EH (cell line): ENCODE measurements around the gene VWA8.

Experiments
- DNase-seq: peaks from one replicate; pipeline ENCODE4 v3.0.0-alpha.2; 2015; ENCODE audit warnings: low read depth

VWA8 gene

DNA sequence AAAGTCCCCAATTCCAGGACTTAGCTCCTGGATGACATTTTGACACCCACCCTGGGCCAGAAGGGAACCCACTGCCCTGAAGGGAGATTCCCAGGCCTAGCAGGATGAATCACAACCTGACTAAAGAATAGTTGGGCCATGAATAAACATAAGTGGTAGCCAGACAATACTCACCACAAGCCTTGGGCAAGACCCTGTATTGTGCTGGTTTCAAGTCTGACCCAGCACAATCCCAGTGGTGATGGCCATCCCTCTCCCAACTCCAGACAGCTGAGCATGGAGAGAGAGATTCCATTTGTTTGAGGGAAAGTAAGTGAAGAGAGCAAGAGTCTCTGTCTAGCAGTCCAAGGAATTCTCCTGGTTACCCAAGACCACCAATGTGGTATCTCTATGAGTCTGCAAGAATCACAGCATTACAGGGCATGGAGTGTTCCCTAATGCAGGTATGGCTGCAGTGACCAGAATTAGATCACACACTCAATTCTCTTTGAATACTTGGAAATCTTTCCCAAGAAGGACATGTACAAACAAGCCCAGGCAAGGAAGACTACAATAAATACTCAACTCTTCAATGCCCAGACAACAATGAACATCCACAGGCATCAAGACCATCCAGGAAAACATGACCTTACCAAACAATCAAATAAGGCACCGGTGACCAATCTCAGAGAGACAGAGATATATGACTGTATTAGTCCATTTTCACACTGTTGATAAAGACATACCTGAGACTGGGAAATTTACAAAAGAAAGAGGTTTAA is 158.0 kb downstream of the VWA8 start:
- peak; percentile 84 for DNase-seq

DNA sequence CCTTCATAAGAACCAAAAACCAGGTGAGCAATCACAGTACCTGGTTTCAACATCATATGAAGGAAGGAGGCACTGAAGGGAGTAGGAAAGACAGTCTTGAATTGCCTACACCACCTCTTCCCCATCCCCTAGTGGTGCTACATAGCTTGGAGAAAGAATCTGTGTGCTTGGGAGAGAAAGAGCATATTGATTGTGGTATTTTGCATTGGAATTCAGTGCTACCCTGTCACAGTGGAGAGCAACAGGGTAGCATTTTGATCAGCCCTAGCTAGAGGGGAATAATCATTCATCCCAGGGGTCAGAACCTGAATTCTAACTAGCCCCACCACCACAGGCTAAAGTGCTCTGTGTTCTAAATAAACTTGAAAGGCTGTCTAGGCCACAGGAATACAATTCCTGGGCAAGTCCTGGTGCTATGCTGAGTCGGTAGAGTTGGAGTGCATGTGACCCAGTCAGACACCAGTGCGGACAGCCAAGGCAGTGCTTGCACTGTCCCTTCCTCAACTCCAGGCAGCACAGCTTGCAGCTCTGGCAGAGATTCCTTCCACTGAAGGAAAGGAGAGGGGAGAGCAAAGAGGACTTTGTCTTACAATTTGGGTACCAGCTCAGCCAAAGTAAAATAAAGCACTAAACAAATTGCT is 158.7 kb downstream of the VWA8 start:
- no peak for DNase-seq

GRCh38 chr13:41791056-41791455 is 169.9 kb downstream of the VWA8 start:
- peak; percentile 13 for DNase-seq

GRCh38 chr13:41788552-41788951 is 172.4 kb downstream of the VWA8 start:
- DNase-seq: no peak

DNA sequence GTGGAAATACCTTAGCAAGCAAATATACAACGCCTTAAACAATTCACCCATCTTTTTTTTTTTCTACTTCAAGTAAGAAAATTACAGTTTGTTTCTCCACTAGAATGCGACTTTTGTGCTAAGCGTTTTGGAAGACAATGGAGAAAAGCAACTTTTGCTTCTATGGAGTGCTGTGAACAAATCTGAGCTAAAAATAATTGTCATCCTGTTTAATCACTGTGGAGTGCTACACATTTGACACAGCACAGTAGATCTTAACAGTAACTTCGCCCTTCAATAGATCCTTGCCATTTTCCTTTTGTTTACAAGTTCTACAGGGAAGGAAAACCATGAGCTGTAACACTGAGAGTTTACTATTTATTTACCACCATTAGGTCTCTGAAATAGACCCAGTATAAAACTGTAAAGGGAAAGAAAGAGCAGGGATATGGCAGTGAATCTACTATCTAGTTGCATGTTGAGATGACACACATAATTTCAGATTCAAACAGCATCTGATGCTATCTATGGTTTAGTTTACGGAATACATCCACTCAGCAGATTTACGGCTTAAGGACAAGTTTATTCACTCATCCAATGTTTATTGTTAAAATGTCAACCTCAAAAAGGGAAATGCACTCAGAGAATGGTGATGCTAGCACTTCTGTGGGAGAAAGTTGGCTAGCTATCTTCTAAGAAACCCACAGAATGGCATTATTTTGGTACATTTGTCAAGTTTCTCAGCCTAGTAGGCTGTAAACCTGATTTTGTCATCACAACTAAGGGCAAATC is 175.3 kb downstream of the VWA8 start:
- peak; percentile 49 for DNase-seq

- DNase-seq: no peak
Measured at GRCh38 chr13:41782086-41782485, 178.8 kb downstream of the VWA8 start.

DNA sequence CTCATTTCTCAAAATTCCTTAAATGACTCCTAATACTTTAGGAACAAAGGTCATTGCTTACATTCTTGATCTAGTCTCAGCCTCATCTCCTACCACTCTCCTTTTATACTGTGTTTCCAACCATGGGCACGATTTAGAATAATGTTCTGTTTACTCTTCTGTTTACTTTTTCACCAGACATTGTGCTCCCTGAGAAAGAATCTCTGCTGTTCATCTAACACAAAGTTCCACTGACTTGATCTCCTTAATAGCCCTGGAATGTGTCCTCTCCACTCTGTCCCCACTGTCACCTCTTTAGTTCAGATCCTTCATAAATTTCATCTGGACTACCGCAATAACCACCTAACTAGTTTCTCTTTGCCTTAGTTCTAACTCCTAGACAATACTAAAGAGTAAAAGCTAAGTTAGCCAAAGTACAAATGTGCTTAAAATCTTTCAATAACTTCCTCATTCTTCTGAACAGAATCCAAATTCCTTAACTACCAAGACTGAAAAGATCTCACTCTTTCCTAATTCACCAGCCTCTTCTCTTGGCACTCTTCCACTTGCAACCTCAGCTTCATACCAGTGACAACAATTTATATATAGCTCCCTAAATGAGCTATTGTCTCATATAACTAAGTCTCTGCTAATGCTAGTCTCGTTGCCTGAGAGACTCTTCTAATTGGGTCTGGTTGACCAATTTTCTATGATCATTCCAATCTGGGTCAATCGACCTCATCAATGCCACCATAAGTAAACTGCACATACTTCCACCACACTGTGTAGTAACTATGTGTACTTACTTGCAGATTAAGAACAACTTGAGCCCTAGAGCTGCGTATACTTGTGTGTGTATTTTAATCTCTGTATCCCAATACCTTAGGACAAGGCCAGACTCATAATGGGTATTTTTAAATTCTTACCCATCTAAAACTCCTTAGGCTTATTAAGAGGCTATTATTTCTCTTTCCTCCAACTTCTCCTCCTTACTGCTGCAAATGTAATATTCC is 179.9 kb downstream of the VWA8 start:
- DNase-seq: peak; percentile 96

DNA sequence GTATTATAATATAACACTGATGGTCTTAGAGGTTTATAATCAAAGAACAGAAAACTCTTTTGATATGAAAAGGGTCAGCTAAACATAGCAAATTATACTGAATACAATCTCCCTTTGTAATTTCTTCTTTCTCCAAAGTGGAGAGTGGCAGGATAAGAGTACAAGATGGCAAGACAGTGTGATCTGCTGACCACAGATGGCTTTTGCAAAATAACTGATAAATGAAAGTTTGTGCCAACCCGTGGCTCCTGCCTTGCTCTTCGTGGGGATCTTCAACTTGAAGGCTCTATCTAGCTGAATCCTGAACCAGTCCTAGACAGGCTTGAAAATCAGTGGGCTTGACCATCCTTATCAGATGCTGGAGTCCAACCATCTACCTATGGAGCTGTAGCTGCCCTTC is 185.7 kb downstream of the VWA8 start:
- no peak for DNase-seq

GRCh38 chr13:41774605-41775218 is 186.2 kb downstream of the VWA8 start:
- DNase-seq: no peak

DNA sequence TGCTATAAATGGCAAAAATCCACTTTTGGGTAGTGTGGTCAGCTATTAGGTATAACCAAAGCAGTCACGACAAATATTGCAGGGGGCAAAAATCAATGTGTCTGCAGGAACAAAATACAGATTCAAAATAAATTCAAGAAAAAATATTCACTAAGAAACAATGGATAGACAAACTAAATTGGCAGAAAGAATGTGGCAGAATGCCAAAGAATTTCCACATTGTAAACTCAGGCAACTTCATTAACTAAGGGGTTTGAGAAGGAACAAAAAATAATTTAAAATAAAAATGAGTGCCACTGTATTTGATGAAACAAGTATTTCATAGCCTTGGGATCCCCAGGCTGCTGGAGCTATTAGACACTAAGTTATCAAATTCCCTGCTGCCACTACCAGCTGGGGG is 193.1 kb downstream of the VWA8 start:
- peak; percentile 38 for DNase-seq

GRCh38 chr13:41766439-41766838 is 194.5 kb downstream of the VWA8 start:
- DNase-seq: no peak

DNA sequence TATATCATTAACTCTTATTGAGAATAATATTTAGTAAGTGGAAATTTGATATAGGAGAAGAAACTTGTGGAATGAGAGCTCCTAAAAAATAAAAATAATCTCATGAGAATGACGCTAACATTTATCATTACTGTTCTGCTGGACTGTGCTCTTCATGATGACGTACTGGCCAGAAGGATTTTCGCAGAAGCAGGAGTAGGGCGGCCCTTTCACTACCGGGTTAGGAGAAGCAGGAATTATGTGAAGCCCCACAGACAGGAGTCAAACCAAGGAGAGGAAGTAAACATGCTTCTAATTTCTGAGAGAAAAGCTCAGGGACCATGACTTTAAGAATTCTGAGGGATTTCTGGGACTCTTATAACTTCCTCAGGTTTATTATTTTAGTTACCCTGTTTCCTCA is 195.1 kb downstream of the VWA8 start:
- DNase-seq: no peak

- DNase-seq: no peak
Measured at GRCh38 chr13:41765020-41765419, 195.9 kb downstream of the VWA8 start.

GRCh38 chr13:41764558-41764957 is 196.4 kb downstream of the VWA8 start:
- no peak for DNase-seq

DNA sequence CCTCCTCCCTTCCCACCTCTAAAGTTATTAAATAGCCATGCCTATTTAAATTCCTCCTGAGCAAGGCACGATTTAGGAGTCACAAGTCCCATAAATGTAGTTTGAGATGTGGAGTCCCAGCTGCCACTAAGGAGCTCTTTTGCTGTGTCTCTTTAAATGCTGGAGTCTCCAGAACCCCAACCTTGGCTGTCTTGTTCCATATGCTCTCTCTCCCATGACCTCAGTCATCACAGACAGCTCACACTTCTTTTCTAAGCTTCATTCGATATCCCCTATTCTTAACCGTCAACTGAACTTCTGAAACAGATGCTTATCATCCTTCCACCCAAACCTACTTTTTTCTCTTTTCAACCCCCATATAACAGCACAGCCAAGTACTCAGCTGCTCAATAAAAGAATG is 197.1 kb downstream of the VWA8 start:
- no peak for DNase-seq

DNA sequence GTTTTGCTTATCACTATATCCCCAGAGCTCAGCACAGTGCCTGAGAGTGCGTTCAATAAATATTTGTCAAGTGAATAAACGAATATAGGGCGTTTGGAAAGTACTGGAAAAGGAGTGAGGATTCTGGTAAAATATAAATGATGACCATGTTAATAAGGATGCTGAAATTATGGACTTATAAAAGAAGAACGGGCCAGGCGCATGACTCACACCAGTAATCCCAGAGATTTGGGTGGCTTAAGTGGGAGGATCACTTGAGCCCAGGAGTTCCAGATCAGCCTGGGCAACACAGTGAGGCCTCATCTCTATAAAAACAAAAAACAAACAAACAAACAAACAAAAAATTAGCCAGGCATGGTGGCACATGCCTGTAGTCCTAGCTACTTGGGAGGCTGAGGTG is 198.1 kb downstream of the VWA8 start:
- DNase-seq: no peak

GRCh38 chr13:41756198-41756880 is 204.6 kb downstream of the VWA8 start:
- no peak for DNase-seq

DNA sequence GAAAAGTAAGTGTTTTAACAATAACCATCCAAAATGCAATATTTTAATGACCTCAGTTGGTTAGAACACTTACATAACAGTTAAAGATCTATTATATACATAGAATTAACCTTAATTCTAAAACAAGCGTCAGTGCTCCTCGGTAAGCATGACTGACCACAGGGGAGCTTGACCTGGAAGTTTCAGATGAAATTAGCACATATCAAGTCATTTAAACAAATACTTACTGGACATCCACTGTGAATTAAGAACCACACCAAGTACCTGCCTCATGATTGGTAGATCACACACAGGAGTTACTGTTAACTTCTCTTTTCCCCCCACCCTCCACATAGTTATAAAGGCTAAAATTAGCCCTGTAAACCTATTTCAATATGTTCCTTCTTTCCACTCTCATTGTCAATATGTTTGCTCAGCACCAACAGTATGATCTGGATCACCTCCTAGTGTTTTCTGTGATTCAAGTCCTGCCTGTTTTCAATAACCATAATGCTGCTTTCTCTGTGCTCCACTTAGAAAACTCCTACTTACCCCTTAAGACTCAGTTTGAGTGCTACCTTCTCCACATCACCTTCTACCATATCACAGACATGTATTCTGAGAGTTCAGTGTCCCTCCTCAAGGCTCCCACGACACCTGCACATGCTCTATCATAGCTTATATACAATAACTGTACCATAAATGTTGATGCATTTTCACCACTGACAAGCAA is 209.0 kb downstream of the VWA8 start:
- no peak for DNase-seq

GRCh38 chr13:41751277-41751676 is 209.6 kb downstream of the VWA8 start:
- peak; percentile 31 for DNase-seq

- peak; percentile 78 for DNase-seq
Measured at GRCh38 chr13:41746259-41746658, 214.7 kb downstream of the VWA8 start.
